ENCODE data around the gene CXCL9.

Gene CXCL9

DNA sequence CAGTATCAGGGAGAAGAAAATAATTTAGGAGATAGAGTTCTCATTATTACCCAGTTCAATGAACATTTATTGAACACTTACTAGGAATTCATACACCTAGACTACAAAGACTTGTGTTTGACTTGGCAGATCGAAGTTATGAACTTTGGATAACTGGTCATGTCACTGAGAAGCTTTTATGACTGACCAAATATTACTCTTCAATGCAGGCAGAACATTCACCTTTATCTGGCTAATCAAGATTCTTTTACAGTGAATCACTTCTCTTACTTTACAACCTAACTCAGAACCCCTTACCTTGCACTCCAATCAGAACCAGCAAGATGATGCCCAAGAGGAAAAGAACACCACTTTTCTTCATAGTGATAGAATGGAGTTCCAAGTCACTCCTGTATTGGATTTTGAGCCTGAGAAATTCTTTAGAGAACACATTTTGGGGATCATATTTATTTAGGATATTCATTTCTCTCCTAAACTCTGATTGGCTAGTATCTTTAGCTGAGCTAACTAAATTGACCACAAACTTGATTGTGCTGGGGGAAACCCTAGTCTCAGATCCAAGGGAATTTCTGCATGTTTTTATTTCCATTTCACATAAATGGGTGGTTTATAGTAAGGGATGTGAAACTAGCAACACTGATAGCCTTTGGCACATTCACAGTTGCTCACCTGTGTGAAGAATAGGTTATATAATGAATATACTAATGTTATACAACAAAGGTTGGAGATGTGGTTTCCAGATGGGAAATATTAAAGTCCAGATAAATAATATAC is at the start of gene CXCL9:
Gene CXCL9, minus strand, starts transcription at position 421 of the 774 bp plus-strand sequence. Its CDS starts 60 bp downstream, at position 361.
- H3K9ac ChIP-seq (ENCODE audit: low read depth, low read length, poor library complexity, severe bottlenecking), result no peak within 1 kb of the TSS
- no peaks in the 10 kb centered on the region for H3K79me2 ChIP-seq (ENCODE audit: insufficient read depth, low read length)
- no peak for TF ChIP-seq EZH2phosphoT487 (IDR thresholded peaks at IDR 0.05; ENCODE audit: borderline replicate concordance)
- TF ChIP-seq, protein P1, sequence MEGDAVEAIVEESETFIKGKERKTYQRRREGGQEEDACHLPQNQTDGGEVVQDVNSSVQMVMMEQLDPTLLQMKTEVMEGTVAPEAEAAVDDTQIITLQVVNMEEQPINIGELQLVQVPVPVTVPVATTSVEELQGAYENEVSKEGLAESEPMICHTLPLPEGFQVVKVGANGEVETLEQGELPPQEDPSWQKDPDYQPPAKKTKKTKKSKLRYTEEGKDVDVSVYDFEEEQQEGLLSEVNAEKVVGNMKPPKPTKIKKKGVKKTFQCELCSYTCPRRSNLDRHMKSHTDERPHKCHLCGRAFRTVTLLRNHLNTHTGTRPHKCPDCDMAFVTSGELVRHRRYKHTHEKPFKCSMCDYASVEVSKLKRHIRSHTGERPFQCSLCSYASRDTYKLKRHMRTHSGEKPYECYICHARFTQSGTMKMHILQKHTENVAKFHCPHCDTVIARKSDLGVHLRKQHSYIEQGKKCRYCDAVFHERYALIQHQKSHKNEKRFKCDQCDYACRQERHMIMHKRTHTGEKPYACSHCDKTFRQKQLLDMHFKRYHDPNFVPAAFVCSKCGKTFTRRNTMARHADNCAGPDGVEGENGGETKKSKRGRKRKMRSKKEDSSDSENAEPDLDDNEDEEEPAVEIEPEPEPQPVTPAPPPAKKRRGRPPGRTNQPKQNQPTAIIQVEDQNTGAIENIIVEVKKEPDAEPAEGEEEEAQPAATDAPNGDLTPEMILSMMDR (conservative IDR thresholded peaks at IDR 0.05; ENCODE audit: low read length), result no peak
- H3K36me3 ChIP-seq (ENCODE audit: insufficient read depth, low read length), result no peaks in the 10 kb centered on the region
- H2AFZ ChIP-seq (ENCODE audit: low read length), result no peak within 1 kb of the TSS
- H3K4me1 ChIP-seq (ENCODE audit: insufficient read depth, low read length, poor library complexity, severe bottlenecking), result no peaks in the 10 kb centered on the region
- H3K4me2 ChIP-seq (ENCODE audit: low read depth, low read length, poor library complexity, severe bottlenecking), result no peak within 1 kb of the TSS
- H3K9me3 ChIP-seq (ENCODE audit: insufficient read depth, low read depth, low read length), result no peaks in the 10 kb centered on the region
- no peaks in the 10 kb centered on the region for H3K9me2 ChIP-seq (replicated peaks; ENCODE audit: low read depth, low read length)
- no peak within 1 kb of the TSS for H3K4me3 ChIP-seq (ENCODE audit: low read length, poor library complexity, severe bottlenecking)
- no peaks in the 10 kb centered on the region for H4K20me1 ChIP-seq (ENCODE audit: insufficient read depth, low read length, poor library complexity, severe bottlenecking)
- H3F3A ChIP-seq (ENCODE audit: low read depth), result no peaks in the 10 kb centered on the region
- no peaks in the 10 kb centered on the region for H3K27me3 ChIP-seq (ENCODE audit: insufficient read depth, low read length, poor library complexity, severe bottlenecking)

DNA sequence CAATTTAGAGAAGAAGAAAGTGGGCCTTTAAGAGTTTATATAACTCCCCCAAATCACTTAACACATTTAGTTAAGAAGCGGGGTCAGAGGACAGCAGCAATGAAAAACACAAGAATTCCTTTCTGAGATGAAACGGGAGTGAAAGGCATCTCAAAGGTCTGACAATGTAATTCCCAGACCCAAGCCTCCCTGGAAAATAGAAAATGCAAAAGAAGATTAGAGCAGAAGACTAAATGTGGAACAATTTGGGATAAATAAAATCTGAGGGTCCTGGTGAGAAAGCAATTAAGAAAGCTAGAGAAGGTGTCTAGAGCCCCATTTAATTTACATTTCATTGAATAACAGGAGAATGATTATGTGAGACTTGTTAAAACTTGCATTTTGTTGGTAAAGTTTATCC is 48.1 kb upstream of the CXCL9 start:
- Histone ChIP-seq H3K9me3 (ENCODE audit: insufficient read depth, low read depth, low read length) (no peaks in the 10 kb centered on the region), H3K4me1 (ENCODE audit: insufficient read depth, low read length, poor library complexity, severe bottlenecking) (no peaks in the 10 kb centered on the region), H3K4me2 (ENCODE audit: low read depth, low read length, poor library complexity, severe bottlenecking) (no peak overlapping the region), H3K27me3 (ENCODE audit: insufficient read depth, low read length, poor library complexity, severe bottlenecking) (no peaks in the 10 kb centered on the region), H3K79me2 (ENCODE audit: insufficient read depth, low read length) (no peaks in the 10 kb centered on the region), H3K36me3 (ENCODE audit: insufficient read depth, low read length) (no peaks in the 10 kb centered on the region), H2AFZ (ENCODE audit: low read length) (no peak overlapping the region), H4K20me1 (ENCODE audit: insufficient read depth, low read length, poor library complexity, severe bottlenecking) (no peaks in the 10 kb centered on the region), H3K9ac (ENCODE audit: low read depth, low read length, poor library complexity, severe bottlenecking) (no peak overlapping the region), H3K9me2 (replicated peaks; ENCODE audit: low read depth, low read length) (no peaks in the 10 kb centered on the region), H3F3A (ENCODE audit: low read depth) (no peaks in the 10 kb centered on the region), H3K4me3 (ENCODE audit: low read length, poor library complexity, severe bottlenecking) (no peak overlapping the region)
- TF ChIP-seq EZH2phosphoT487 (IDR thresholded peaks at IDR 0.05; ENCODE audit: borderline replicate concordance), result no peak
- TF ChIP-seq, protein P1 (conservative IDR thresholded peaks at IDR 0.05; ENCODE audit: low read length), result no peak

DNA sequence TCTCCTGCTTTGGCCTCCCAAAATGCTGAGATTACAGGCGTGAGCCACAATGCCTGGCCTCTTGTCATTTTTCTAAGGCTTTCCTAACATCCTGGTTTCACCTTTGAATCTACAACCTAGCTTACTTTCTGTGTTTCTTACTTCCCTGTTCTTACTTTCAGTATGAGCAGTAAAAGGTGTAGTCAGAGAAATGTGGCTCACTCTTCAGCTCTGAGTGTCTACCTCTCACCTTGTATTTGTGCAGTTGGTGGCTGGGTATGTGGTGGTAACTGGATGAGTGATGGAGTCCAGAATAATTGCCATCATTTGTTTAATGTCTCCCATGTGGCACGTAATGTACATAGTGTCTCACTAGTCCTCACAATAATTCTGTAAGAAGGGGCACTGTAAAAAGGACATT is 47.7 kb upstream of the CXCL9 start:
- no peaks in the 10 kb centered on the region for H3F3A ChIP-seq (ENCODE audit: low read depth)
- no peak overlapping the region for H3K4me3 ChIP-seq (ENCODE audit: low read length, poor library complexity, severe bottlenecking)
- H4K20me1 ChIP-seq (ENCODE audit: insufficient read depth, low read length, poor library complexity, severe bottlenecking), result no peaks in the 10 kb centered on the region
- no peak overlapping the region for H3K4me2 ChIP-seq (ENCODE audit: low read depth, low read length, poor library complexity, severe bottlenecking)
- no peaks in the 10 kb centered on the region for H3K9me2 ChIP-seq (replicated peaks; ENCODE audit: low read depth, low read length)
- no peaks in the 10 kb centered on the region for H3K4me1 ChIP-seq (ENCODE audit: insufficient read depth, low read length, poor library complexity, severe bottlenecking)
- no peaks in the 10 kb centered on the region for H3K79me2 ChIP-seq (ENCODE audit: insufficient read depth, low read length)
- no peaks in the 10 kb centered on the region for H3K9me3 ChIP-seq (ENCODE audit: insufficient read depth, low read depth, low read length)
- H3K27me3 ChIP-seq (ENCODE audit: insufficient read depth, low read length, poor library complexity, severe bottlenecking), result no peaks in the 10 kb centered on the region
- H2AFZ ChIP-seq (ENCODE audit: low read length), result no peak overlapping the region; the same call in 1 of the 2 replicates
- no peak for TF ChIP-seq EZH2phosphoT487 (IDR thresholded peaks at IDR 0.05; ENCODE audit: borderline replicate concordance)
- TF ChIP-seq, protein P1 (conservative IDR thresholded peaks at IDR 0.05; ENCODE audit: low read length), result no peak
- H3K36me3 ChIP-seq (ENCODE audit: insufficient read depth, low read length), result no peaks in the 10 kb centered on the region
- no peak overlapping the region for H3K9ac ChIP-seq (ENCODE audit: low read depth, low read length, poor library complexity, severe bottlenecking)

Data from Loucy (cell line).